Kidney (tissue), 2 donors: ENCODE measurements around the gene PATE2. TPM values are rescaled to one million over a fixed set of nuclear protein-coding genes. Genes with fewer than 3 reads are reported as not detected.

Experiments
- polyA plus RNA-seq: library from polyadenylated mRNA; stranded (reverse); fragments of 350-450 nt; fragmentation: Illumina TruSeq; extraction: RNeasy Lipid Tissue Mini Kit (QIAGEN cat#74804); gene quantifications from one replicate; pipeline ENCODE4 v1.2.3, GENCODE V29; 2014; ENCODE audit warnings: low read depth, low replicate concordance; ENCODE audit not compliant: insufficient read depth
- total RNA-seq: library from RNA; stranded (reverse); fragmentation: NEBNext Ultra II Directional; extraction: Animal tissue kit (Norgen Biotek cat#: 25700); gene quantifications from one replicate; pipeline ENCODE4 v1.2.1, GENCODE V29; 2021
- donor health status: DM: yes; HTN: yes; CAD: no.

Gene PATE2
- total and polyA plus RNA-seq, 2 donors from 2014 or later: not detected

Other genes with a start within 250 kb of the PATE2 start
- gene EI24, start 209.4 kb downstream of the PATE2 start, total RNA-seq: 69.1 TPM
- gene EI24, start 209.4 kb downstream of the PATE2 start, polyA plus RNA-seq: 63.3 TPM
- 125 TPM for gene STT3A, start 186.0 kb downstream of the PATE2 start, total RNA-seq
- 65.0 TPM for gene STT3A, start 186.0 kb downstream of the PATE2 start, polyA plus RNA-seq
- gene CHEK1, start 153.7 kb downstream of the PATE2 start, total RNA-seq: 4.9 TPM
- 4.6 TPM for gene CHEK1, start 153.7 kb downstream of the PATE2 start, polyA plus RNA-seq
- not detected for gene ACRV1, start 98.0 kb downstream of the PATE2 start, total RNA-seq
- gene ACRV1, start 98.0 kb downstream of the PATE2 start, polyA plus RNA-seq: not detected
- not detected for gene PATE1, start 32.5 kb downstream of the PATE2 start, total RNA-seq
- gene PATE1, start 32.5 kb downstream of the PATE2 start, polyA plus RNA-seq: not detected
- not detected for gene PATE3, start 9.3 kb upstream of the PATE2 start, total RNA-seq
- not detected for gene PATE3, start 9.3 kb upstream of the PATE2 start, polyA plus RNA-seq
- not detected for gene PATE4, start 54.5 kb upstream of the PATE2 start, total RNA-seq
- not detected for gene PATE4, start 54.5 kb upstream of the PATE2 start, polyA plus RNA-seq
- gene HYLS1, start 108.8 kb upstream of the PATE2 start, total RNA-seq: 3.0 TPM
- 4.9 TPM for gene HYLS1, start 108.8 kb upstream of the PATE2 start, polyA plus RNA-seq
- gene PUS3, start 124.4 kb upstream of the PATE2 start, total RNA-seq: 9.4 TPM
- 9.9 TPM for gene PUS3, start 124.4 kb upstream of the PATE2 start, polyA plus RNA-seq
- gene DDX25, start 125.7 kb upstream of the PATE2 start, total RNA-seq: 1.1 TPM
- 3.8 TPM for gene DDX25, start 125.7 kb upstream of the PATE2 start, polyA plus RNA-seq
- not detected for gene VSIG10L2, start 167.2 kb upstream of the PATE2 start, total RNA-seq
- gene VSIG10L2, start 167.2 kb upstream of the PATE2 start, polyA plus RNA-seq: not detected